GM23248 (cell line): ENCODE measurements around the gene MYG1.

ENCODE experiments used
- EZH2 ChIP-seq: fragments of 200-600 bp; sonication (generic); IDR thresholded peaks from 2 replicates; pipeline ENCODE4 v1.6.1; 2018; ENCODE audit warnings: antibody characterized with exemption, mild to moderate bottlenecking; ENCODE audit not compliant: insufficient read depth, poor library complexity, severe bottlenecking
- EZH2phosphoT487 ChIP-seq: fragments of 200-600 bp; sonication (generic); IDR thresholded peaks from 2 replicates; pipeline ENCODE4 v1.6.1; 2018; ENCODE audit warnings: antibody characterized with exemption, moderate library complexity, mild to moderate bottlenecking, low read depth; ENCODE audit not compliant: insufficient read depth

GRCh38 chr12:53259891-53260290 is 39.6 kb upstream of the MYG1 start:
- TF ChIP-seq EZH2 (no peak), EZH2phosphoT487 (no peak)
